Measurements from ENCODE around the gene DDX52. TPM values are rescaled to one million over a fixed set of nuclear protein-coding genes. Genes with fewer than 3 reads are reported as not detected.
"Not testable (repeated sequence)": the region's sequence is repeated elsewhere in the genome, so short reads cannot be mapped to it uniquely, and the experiment has no call there.

The DDX52 gene
- 14.6 TPM for total RNA-seq
- long read RNA-seq, full-length matches to known transcripts = 8 of 14 reads
- long read RNA-seq, partial matches to known transcripts = 4 of 14 reads
- long read RNA-seq, other reads (novel, unspliced or antisense) = 2 of 14 reads

- ATAC-seq = peak; percentile 100
- DNase-seq = peak; percentile 96
- intact Hi-C loops (cut with micrococcal nuclease) = no loop called here
Measured at GRCh38 chr17:37643118-37643766, at the start of gene DDX52. TSS of gene DDX52 (minus strand) at chr17:37643446. CDS start at chr17:37643420, 26 bp downstream.

- intact Hi-C loops (cut with micrococcal nuclease) = no loop called here
- ATAC-seq = no peak
- DNase-seq = no peak
Measured at GRCh38 chr17:37691807-37692206, 48.6 kb upstream of the DDX52 start.

GRCh38 chr17:37689317-37689716 is 46.1 kb upstream of the DDX52 start:
- no peak for ATAC-seq
- intact Hi-C loops (cut with micrococcal nuclease) = no loop called here
- DNase-seq = no peak

DNA sequence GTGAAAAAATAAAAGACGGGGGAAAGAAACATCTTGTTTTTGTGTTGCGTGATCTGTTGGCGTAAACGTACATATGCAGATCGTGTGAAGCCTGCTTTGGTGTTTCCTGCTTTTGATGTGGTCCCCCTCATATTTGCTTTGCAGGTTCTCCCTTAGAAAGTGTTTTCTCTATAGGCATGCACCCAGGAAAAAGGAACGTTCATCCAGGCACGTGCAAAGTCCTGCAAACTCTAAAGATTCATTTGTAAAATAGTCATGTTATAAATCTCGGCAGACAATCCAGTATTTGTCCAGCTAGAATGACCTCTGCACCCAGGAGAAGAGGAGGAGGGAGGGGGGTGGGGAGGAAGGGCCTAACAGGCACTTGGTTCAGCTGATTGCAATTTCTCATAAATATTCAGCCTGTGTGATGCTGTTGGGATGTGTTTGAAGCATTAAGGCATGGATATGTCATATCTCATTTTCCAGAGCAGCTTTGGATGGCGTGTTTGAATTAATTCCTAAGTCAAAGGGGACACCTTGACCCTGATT is 40.3 kb upstream of the DDX52 start:
- intact Hi-C loops (cut with micrococcal nuclease) = no loop called here
- DNase-seq (no peak), ATAC-seq (no peak)

DNA sequence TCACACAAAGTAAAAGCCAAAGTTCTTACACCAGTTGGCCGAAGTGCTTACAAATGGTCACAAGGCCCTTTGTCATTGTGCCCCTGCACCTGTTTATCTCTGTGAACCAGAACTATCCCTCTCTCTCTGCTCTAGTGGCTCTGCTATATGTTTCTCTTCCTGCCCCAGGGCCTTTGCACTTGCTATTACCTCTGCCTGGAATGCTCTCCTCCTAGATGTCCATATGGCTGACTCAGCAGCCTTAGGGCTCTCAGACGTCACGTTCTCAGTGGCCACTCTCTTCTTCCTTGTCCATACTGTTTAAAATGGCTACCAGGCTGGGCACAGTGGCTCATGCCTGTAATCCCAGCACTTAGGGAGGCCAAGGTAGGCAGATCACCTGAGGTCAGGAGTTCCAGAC is 38.8 kb upstream of the DDX52 start:
- DNase-seq (no peak), ATAC-seq (no peak)
- intact Hi-C loops (cut with micrococcal nuclease) = no loop called here

DNA sequence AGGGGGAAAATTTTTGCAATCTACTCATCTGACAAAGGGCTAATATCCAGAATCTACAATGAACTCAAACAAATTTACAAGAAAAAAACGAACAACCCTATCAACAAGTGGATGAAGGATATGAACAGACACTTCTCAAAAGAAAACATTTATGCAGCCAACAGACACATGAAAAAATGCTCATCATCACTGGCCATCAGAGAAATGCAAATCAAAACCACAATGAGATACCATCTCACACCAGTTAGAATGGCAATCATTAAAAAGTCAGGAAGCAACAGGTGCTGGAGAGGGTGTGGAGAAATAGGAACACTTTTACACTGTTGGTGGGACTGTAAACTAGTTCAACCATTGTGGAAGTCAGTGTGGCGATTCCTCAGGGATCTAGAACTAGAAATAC is 36.7 kb upstream of the DDX52 start:
- DNase-seq; intact Hi-C loops (cut with micrococcal nuclease); ATAC-seq: not testable (repeated sequence)

DNA sequence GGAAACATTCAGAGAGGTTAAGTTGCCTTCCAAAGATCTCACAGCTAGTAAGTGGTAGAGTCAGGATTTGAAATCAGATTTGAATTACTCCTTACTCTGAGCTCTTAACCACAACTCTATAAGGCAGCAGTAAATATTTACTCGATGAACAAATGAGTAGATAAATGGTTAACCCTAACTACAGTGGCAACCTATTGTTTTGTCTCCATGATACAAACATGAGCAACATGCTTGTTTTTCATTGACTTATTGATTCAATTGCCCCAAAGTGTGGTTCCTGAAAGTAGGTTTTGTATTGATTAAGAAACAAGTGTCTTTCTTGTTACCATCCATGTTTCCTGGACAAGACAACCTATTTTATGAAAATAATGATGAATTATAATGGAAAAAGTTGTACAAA is 34.8 kb upstream of the DDX52 start:
- ATAC-seq (no peak), DNase-seq (no peak)
- intact Hi-C loops (cut with micrococcal nuclease) = no loop called here

GRCh38 chr17:37677021-37677420 is 33.8 kb upstream of the DDX52 start:
- DNase-seq (no peak), ATAC-seq (no peak)
- intact Hi-C loops (cut with micrococcal nuclease) = no loop called here

DNA sequence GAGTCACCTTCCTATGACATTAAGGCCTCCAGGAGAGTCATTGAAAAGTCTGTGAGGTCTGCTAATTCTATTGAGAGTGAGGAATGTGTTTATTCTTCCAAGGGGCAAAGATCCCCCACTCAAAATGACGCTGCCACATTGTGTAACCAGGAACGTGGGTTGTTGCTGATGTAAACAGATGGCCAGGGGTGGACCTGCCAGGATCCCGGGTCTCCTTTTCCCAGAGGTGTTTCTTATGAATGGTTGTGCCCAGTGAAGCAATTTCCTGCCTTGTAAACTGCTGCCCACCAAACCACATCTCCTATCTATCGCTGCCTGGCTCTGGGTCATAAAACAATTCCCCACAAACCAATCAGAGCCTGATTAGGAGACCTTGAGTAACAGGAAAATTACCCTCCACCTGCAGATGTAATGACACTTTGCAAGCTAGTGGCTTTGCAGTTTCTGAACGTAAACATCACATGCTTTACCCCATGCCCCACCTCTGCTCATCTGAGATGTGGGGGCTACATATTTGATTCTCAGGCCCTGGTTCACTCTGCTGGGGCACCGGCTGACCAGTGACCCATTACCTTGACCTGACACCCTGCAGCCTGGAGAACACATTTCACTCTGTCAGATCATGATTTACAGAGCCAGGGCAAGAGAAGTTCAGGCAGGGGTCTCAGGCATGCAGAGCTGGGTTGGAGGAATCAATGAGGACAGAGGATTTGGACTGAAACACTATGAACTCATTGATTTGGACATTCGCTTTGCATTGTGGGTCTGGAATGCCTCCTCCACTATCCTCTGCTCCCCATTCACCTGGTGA is 33.1 kb upstream of the DDX52 start:
- ATAC-seq = no peak
- DNase-seq = no peak
- intact Hi-C loops (cut with micrococcal nuclease) = no loop called here

DNA sequence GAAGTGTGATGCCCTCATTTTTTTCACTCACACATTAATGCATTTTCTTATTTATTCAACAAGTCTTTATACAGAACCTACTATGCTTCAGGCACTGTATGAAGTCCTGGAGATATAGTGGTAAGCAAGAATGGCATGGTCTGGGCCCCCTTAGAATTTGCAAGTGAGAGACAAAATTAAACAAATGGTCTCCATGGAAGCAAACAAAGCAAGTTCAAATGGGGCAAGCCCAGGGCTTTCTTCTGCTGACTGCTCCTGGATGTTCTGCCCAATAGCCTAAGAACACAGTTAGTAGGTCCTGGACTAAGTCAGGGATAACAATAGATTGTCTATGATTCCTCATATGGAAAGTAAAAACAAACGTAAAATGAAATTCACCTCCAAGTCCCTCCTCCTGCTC is 31.3 kb upstream of the DDX52 start:
- DNase-seq (no peak), ATAC-seq (no peak)
- intact Hi-C loops (cut with micrococcal nuclease) = no loop called here

- DNase-seq = no peak
- intact Hi-C loops (cut with micrococcal nuclease) = no loop called here
- no peak for ATAC-seq
Measured at GRCh38 chr17:37673386-37673785, 30.1 kb upstream of the DDX52 start.

GRCh38 chr17:37672548-37673078 is 29.4 kb upstream of the DDX52 start:
- no peak for DNase-seq
- no peak for ATAC-seq
- intact Hi-C loops (cut with micrococcal nuclease) = no loop called here

GRCh38 chr17:37671824-37672547 is 28.7 kb upstream of the DDX52 start:
- DNase-seq = no peak
- intact Hi-C loops (cut with micrococcal nuclease) = no loop called here

GRCh38 chr17:37671028-37671823 is 28.0 kb upstream of the DDX52 start:
- intact Hi-C loops (cut with micrococcal nuclease) = no loop called here
- ATAC-seq = no peak
- no peak for DNase-seq

More at GRCh38 chr17:37671824-37672547, 28.7 kb upstream of the DDX52 start:
- no peak for ATAC-seq

DNA sequence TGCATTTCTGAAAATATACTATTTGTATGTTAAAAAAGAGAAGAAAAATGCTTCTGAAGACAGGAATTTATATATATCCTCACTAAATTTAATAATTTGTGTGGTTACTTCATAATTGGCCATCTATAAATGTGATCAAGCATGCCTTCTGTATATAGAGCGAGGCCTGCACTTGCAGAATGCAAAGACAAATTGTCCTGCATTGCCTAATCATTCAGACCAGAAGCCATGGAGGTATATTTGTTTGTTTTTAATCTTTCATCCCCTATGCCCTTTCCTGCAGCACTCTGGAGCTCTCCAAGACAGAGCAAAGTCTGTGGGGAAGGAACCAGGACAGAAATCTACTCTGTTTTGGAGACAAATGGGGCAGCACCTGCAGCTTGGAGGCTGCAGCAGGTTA is 23.8 kb upstream of the DDX52 start:
- ATAC-seq = no peak
- DNase-seq = no peak
- intact Hi-C loops (cut with micrococcal nuclease) = no loop called here

DNA sequence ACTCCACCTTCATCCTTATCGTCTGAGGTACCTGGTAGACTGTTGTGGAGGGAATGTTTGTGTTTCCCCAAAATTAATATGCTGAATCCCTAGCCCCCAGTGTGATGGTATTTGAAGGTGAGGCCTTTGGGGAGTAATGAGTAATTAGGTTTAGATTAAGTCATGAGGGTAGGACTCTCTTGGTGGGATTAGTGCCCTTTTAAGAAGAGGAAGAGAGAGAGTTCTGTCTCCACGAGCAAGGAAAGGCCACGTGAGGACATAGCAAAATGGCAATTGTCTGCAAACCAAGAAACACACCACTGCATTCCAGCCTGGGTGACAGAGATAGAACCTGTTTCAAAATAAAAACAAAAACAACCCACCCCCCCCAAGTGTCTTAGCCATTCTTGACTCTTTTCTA is 21.0 kb upstream of the DDX52 start:
- ATAC-seq (no peak), DNase-seq (no peak)
- intact Hi-C loops (cut with micrococcal nuclease) = no loop called here

DNA sequence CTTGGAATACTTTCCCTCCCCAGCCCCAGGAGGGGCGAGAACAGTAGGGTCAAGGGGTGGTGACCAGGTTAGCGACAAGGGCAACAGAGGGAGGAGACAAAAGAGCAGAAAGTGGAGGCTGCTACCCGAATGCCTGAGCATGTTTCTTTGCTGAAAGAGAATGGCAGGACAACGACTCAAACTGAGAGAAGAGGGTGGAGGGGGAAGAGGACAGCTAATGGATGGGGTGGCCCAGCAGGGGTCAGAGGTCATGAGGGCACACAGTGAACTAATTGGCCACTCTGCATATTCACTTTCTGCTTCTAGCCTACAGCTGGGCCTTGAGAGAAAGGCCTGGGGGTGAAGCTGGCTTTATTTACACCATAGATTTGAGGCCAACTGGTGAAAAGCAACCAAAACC is 19.1 kb upstream of the DDX52 start:
- no peak for ATAC-seq
- intact Hi-C loops (cut with micrococcal nuclease) = no loop called here
- DNase-seq = no peak

GRCh38 chr17:37661400-37662014 is 18.3 kb upstream of the DDX52 start:
- DNase-seq (no peak), ATAC-seq (no peak)
- intact Hi-C loops (cut with micrococcal nuclease) = no loop called here

Measured in left ventricle myocardium superior (tissue), 1 donor.